Tibial artery (tissue), 4 donors: ENCODE measurements around the gene HNRNPK.

Experiments
- DNase-seq, 2 donors: peaks; one replicate each; pipeline ENCODE4 v3.0.0-alpha.2; 2019
- H3K27ac ChIP-seq, 2 donors: fragments of 200-600 bp; sonication (generic) in 1 of 2; 1 replicate in 1 of 2; 2 replicates in 1 of 2; pipeline ENCODE4 v1.5.1; 2018 to 2019; ENCODE audit warnings: mild to moderate bottlenecking in 1 of 2
- H3K27me3 ChIP-seq, 2 donors: fragments of 200-600 bp; sonication (generic) in 1 of 2; one replicate each; pipeline versions ENCODE4 v1.5.1 to v1.6.0; 2016 to 2019
- H3K36me3 ChIP-seq, 3 donors: fragments of 200-600 bp; sonication (generic) in 2 of 3; one replicate each; pipeline ENCODE4 v1.5.1; 2016 to 2019; ENCODE audit warnings: mild to moderate bottlenecking in 2 of 3
- H3K4me1 ChIP-seq, 4 donors: fragments of 200-600 bp; sonication (generic) in 2 of 4; 1 replicate in 3 of 4; 2 replicates in 1 of 4; pipeline ENCODE4 v1.5.1; 2016 to 2019
- H3K4me3 ChIP-seq, 2 donors: fragments of 200-600 bp; sonication (generic) in 1 of 2; 1 replicate in 1 of 2; 2 replicates in 1 of 2; pipeline ENCODE4 v1.5.1; 2018 to 2019; ENCODE audit warnings: mild to moderate bottlenecking in 2 of 2
- H3K9me3 ChIP-seq, 3 donors: fragments of 200-600 bp; sonication (generic) in 1 of 3; one replicate each; pipeline ENCODE4 v1.5.1; 2016 to 2019
- intact Hi-C: fragments of 100-400 bp; cut with DNase I; formaldehyde crosslinking; loops from one replicate; pipeline ENCODE4 v1.15.0; 2023; ENCODE audit warnings: low total_unique reads
- TF ChIP-seq, protein P1 (sequence below), 2 experiments: fragments of 200-600 bp in 1 of 2; fragments of 450-650 bp in 1 of 2; IDR thresholded peaks; one replicate each; pipeline ENCODE4 v1.5.1; 2017 to 2019; ENCODE audit warnings: antibody characterized with exemption in 2 of 2, mild to moderate bottlenecking in 1 of 2, moderate library complexity in 1 of 2

Gene HNRNPK

DNA sequence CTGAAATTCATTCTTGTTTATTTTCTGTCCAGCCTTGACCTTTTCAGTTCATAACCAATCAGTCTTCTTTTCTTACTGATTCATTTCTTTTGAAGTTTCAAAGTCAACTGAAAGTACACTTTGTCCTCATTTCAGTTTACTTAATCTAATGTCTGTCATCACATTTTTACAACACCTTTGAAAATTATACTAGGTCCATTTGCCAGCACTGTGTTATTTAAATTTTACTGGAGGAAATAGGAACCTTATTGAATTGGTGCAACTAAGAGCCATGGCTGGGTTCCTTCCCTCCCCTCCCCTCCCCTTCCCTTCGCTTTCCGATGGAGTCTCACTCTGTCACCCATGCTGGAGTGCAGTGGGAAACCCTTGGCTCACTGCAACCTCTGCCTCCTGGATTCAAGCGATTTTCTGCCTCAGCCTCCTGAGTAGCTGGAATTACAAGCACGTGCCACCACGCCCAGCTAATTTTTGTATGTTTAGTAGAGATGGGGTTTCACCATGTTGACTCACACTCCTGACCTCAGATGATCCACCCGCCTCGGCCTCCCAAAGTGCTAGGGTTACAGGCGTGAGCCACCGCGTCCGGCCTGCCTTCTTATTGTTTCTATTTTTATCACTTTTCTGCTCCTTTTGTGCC, 6.9 kb upstream of the HNRNPK start:
- no peak for DNase-seq
- Histone ChIP-seq H3K27me3 (no peaks in the 10 kb centered on the region), H3K4me1 (peaks cover 0 to 3% (median 0%) of the 10 kb centered on the region in 4 donors), H3K36me3 (no peaks in the 10 kb centered on the region), H3K27ac (no peak overlapping the region), H3K9me3 (no peaks in the 10 kb centered on the region), H3K4me3 (no peak overlapping the region)
- intact Hi-C loops, result no loop called here
- TF ChIP-seq, protein P1, sequence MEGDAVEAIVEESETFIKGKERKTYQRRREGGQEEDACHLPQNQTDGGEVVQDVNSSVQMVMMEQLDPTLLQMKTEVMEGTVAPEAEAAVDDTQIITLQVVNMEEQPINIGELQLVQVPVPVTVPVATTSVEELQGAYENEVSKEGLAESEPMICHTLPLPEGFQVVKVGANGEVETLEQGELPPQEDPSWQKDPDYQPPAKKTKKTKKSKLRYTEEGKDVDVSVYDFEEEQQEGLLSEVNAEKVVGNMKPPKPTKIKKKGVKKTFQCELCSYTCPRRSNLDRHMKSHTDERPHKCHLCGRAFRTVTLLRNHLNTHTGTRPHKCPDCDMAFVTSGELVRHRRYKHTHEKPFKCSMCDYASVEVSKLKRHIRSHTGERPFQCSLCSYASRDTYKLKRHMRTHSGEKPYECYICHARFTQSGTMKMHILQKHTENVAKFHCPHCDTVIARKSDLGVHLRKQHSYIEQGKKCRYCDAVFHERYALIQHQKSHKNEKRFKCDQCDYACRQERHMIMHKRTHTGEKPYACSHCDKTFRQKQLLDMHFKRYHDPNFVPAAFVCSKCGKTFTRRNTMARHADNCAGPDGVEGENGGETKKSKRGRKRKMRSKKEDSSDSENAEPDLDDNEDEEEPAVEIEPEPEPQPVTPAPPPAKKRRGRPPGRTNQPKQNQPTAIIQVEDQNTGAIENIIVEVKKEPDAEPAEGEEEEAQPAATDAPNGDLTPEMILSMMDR (IDR thresholded peaks at IDR 0.05), result no peak

DNA sequence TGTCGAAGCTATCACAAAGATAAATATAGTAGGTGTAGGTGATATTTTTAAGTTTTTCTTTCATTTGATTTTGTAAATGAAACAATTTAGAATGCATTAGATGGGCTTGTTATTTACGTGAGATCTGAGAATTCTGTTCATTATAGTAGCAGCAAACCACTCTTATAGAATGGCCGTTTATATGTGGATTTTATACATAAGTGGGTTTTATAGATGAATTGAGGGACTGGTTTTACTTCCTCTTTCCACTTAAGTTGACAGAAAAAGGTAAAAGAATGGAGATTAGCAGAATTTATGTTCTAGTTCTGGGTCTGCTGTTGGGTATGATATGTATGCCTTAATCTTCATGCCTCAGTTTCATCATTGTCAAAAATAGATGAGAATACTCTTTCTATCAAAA, 6.2 kb upstream of the HNRNPK start:
- no peak overlapping the region for H3K27ac ChIP-seq
- no peaks in the 10 kb centered on the region for H3K9me3 ChIP-seq
- TF ChIP-seq, protein P1 (IDR thresholded peaks at IDR 0.05), result no peak
- H3K27me3 ChIP-seq, result no peaks in the 10 kb centered on the region
- no peaks in the 10 kb centered on the region for H3K36me3 ChIP-seq
- no peak overlapping the region for H3K4me3 ChIP-seq
- peaks cover 0 to 9% (median 3%) of the 10 kb centered on the region in 4 donors for H3K4me1 ChIP-seq
- intact Hi-C loops, result no loop called here
- DNase-seq, result no peak

DNA sequence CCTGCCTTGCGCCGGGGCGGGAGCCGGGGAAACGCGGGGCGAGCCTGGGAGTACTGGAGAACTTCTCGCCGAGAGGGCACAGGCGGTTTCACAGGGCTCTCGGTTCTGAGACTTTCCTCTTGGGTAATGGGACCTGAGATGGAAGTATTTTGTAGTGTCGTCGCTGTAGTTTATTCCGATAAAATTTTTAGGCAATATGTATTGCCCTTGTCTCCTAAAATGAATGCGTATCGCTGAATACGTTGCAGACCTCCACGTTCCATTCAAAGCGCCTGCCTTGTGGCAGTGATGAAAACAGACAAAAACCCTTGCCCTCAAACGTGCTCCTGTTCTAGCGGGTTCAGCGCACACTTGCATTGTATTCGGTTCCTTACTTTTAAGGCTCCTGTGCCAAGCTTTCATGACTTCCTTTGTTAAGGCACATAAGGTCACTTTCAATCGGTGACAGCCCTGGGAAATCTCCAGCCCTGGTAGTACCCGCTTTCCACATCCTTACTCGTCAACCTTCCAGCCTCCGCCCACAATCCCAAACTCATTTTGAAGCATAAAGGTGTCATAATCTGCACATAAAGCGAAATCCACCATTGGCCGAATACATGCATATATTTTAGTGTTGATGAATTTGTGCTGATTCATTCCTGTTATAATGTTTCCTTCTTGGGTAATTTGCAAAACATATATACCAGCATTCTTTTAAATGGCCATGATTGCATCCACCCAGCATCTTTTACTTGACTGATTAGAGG, 1.3 kb upstream of the HNRNPK start:
- TF ChIP-seq, protein P1 (IDR thresholded peaks at IDR 0.05), result no peak
- Histone ChIP-seq H3K36me3 (peaks cover 5 to 14% (median 8%) of the 10 kb centered on the region in 3 donors), H3K27ac (peak overlapping the region; percentile 98 to 99), H3K9me3 (no peaks in the 10 kb centered on the region), H3K4me1 (peaks cover 0 to 30% (median 16%) of the 10 kb centered on the region in 4 donors), H3K4me3 (peak overlapping the region; percentile 90), H3K27me3 (no peaks in the 10 kb centered on the region)
- intact Hi-C loops, result loop anchor here (5.0 kb wide), 1 partner anchor 59 kb away; the partner anchor contains the start of gene KIF27
- peak in 1 of 2 donors; percentile 37 for DNase-seq

DNA sequence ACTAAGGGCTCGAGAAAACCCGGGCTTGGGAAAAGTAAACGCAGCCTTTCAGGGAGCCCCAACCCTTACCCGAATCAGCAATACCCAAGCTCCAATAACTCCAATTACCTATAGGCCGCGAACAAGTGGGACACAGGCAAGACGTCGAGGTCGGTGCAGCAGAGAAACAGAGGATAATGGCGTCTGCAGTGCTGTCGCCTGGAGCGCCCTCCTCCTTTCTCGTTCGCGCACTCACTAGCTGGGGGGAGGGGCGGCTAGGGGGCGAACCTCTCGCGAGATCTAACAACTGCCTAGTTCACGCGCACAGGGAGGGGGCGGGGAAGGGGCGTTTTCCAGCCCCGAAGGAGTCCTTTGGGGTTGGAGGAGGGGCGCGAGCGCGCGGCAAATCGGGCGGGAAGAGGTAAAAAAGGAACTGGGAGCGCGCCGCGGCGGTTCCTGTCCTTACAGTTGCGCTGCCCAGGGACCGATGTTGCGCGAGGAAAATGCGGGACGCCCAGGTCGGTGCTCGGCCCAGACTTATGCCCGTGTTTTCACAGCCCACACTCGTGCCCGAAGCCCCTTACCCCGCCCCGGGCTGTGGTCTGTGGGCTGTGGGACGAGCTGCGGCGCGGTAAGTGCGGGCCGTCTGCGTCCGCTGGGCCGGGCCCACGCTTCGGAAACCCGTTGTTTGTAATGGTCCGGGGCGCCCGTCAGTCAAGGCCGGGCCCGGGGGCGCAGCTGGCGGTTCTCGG, 545 bp upstream of the HNRNPK start, which contains the start of gene RMI1:
Gene RMI1 (plus strand): TSS at position 411 of the 731 bp plus-strand sequence. CDS start 20,182 bp downstream, outside the sequence.
- Histone ChIP-seq H3K4me1 (peaks cover 0 to 38% (median 16%) of the 10 kb centered on the region in 4 donors), H3K36me3 (peaks cover 12 to 21% (median 15%) of the 10 kb centered on the region in 3 donors), H3K9me3 (no peaks in the 10 kb centered on the region), H3K27ac (peak within 1 kb of the TSS; percentile 98 to 99), H3K27me3 (no peaks in the 10 kb centered on the region), H3K4me3 (peak within 1 kb of the TSS; percentile 90)
- TF ChIP-seq, protein P1 (IDR thresholded peaks at IDR 0.05), result peak in 1 of 2 experiments; percentile 10
- DNase-seq, result peak; percentile 99
- intact Hi-C loops, result loop anchor here (5.0 kb wide), 1 partner anchor 58 kb away; the partner anchor contains the start of gene KIF27
